HCT116 (cell line): ENCODE measurements around the gene HOXA1. TPM values are rescaled to one million over a fixed set of nuclear protein-coding genes. Genes with fewer than 3 reads are reported as not detected.
A peak's percentile ranks its signal among the peaks of the same experiment; 100 is the strongest.

Source experiments
- ATAC-seq: fragments of 200-7000 bp; cut with Tn5 transposase; 2 replicates; pipeline ENCODE4 v1.9.1; 2020; ENCODE audit warnings: mild to moderate bottlenecking, moderate library complexity
- BruUV-seq: library from RNA; stranded (reverse); fragments of 400-500 nt; replicated peaks from 2 replicates; lab custom pipeline; 2021; lab: Mats Ljungman, UMichigan
- CTCF ChIA-PET: fragments of 300-600 bp; sonication (Branson Sonifier 250); formaldehyde crosslinking; loops from one replicate; lab custom pipeline; 2021; ENCODE audit warnings: antibody characterized with exemption; lab: Charles Lee
- POLR2A ChIA-PET: fragments of 300-600, 350-600 bp; sonication (Branson Sonifier 250); formaldehyde crosslinking; loops from one replicate; lab custom pipeline; 2021; ENCODE audit warnings: antibody characterized with exemption; lab: Charles Lee
- RAD21 ChIA-PET, 2 experiments: fragments of 300-600 bp; sonication (Branson Sonifier 250); formaldehyde crosslinking; loops; one replicate each; lab custom pipeline; 2023; ENCODE audit warnings: low total read pairs in 2 of 2; ENCODE audit not compliant: uncharacterized antibody in 2 of 2, unreplicated experiment in 2 of 2, low non-redundant PET in 1 of 2; lab: Charles Lee
- DNase-seq: peaks from one replicate; pipeline ENCODE4 v3.0.0-alpha.2; 2010; ENCODE audit warnings: low read depth, low spot score
- H2AFZ ChIP-seq: fragments of 200-600 bp; shearing (Covaris generic), sonication (generic); 2 replicates; pipeline ENCODE4 v1.6.1; 2017; ENCODE audit warnings: low read depth, mixed run types, mixed read lengths, antibody characterized with exemption, low read length; ENCODE audit not compliant: poor library complexity, severe bottlenecking
- H3K27ac ChIP-seq: 2 replicates; pipeline ENCODE4 v1.5.1; 2012; ENCODE audit warnings: low read depth, low read length
- H3K27me3 ChIP-seq: fragments of 200-600 bp; sonication (generic); 2 replicates; pipeline ENCODE4 v1.6.1; 2016; ENCODE audit warnings: mixed run types, low read length, mixed read lengths; ENCODE audit not compliant: insufficient read depth
- H3K36me3 ChIP-seq, 2 experiments: fragments of 200-500 bp in 1 of 2; fragments of 200-600 bp in 1 of 2; sonication (Bioruptor generic) in 1 of 2; sonication (generic) in 1 of 2; 2 replicates each; pipeline versions ENCODE4 v1.5.1 to v1.6.1; 2014 to 2016; ENCODE audit warnings: low read length in 2 of 2, inconsistent platforms in 1 of 2, mixed read lengths in 1 of 2, mixed run types in 1 of 2; ENCODE audit not compliant: insufficient read depth in 2 of 2, control insufficient read depth in 1 of 2
- H3K4me1 ChIP-seq, 2 experiments: fragments of 200-600 bp in 1 of 2; sonication (generic) in 1 of 2; 2 replicates each; pipeline versions ENCODE4 v1.5.1 to v1.6.1; 2012 to 2017; ENCODE audit warnings: low read length in 2 of 2, inconsistent platforms in 1 of 2, mild to moderate bottlenecking in 1 of 2, mixed read lengths in 1 of 2, mixed run types in 1 of 2, moderate library complexity in 1 of 2; ENCODE audit not compliant: insufficient read depth in 2 of 2, control insufficient read depth in 1 of 2
- H3K4me2 ChIP-seq: fragments of 200-600 bp; sonication (generic); 2 replicates; pipeline ENCODE4 v1.6.1; 2017; ENCODE audit warnings: mixed run types, low read length, mixed read lengths
- H3K4me3 ChIP-seq, 2 experiments: fragments of 200-600 bp in 1 of 2; sonication (generic) in 1 of 2; replicated peaks in 1 of 2; 2 replicates each; pipeline ENCODE4 v1.5.1; 2011 to 2016; ENCODE audit warnings: low read length in 2 of 2, control low read depth in 1 of 2, low read depth in 1 of 2, mild to moderate bottlenecking in 1 of 2, mixed read lengths in 1 of 2, mixed run types in 1 of 2
- H3K79me2 ChIP-seq: fragments of 200-600 bp; sonication (generic); 2 replicates; pipeline ENCODE4 v1.6.1; 2017; ENCODE audit warnings: mild to moderate bottlenecking, mixed run types, low read length, moderate library complexity, mixed read lengths; ENCODE audit not compliant: insufficient read depth
- H3K9ac ChIP-seq: fragments of 200-600 bp; sonication (generic); 2 replicates; pipeline ENCODE4 v1.6.1; 2016; ENCODE audit warnings: low read length, mixed read lengths
- H3K9me2 ChIP-seq: fragments of 200-600 bp; sonication (generic), shearing (Covaris generic); 2 replicates; pipeline ENCODE4 v1.6.1; 2017; ENCODE audit warnings: mixed run types, mild to moderate bottlenecking, moderate library complexity; ENCODE audit not compliant: insufficient read depth
- H3K9me3 ChIP-seq, 2 experiments: fragments of 200-500 bp in 1 of 2; fragments of 200-600 bp in 1 of 2; sonication (Bioruptor generic) in 1 of 2; sonication (generic) in 1 of 2; 2 replicates each; pipeline ENCODE4 v1.6.1; 2014 to 2017; ENCODE audit warnings: low read length in 2 of 2, mixed read lengths in 2 of 2, inconsistent platforms in 1 of 2, low read depth in 1 of 2, mild to moderate bottlenecking in 1 of 2, mixed run types in 1 of 2, moderate library complexity in 1 of 2; ENCODE audit not compliant: control insufficient read depth in 1 of 2, insufficient read depth in 1 of 2
- H4K20me1 ChIP-seq: fragments of 200-600 bp; sonication (generic), shearing (Covaris generic); 2 replicates; pipeline ENCODE4 v1.6.1; 2017; ENCODE audit warnings: mixed run types, mild to moderate bottlenecking, moderate library complexity; ENCODE audit not compliant: insufficient read depth
- ELF1 ChIP-seq: IDR thresholded peaks from 2 replicates; pipeline ENCODE4 v1.6.1; 2012; ENCODE audit warnings: low read depth, borderline replicate concordance
- ZFX ChIP-seq: fragments of 450-650 bp; IDR thresholded peaks from 2 replicates; pipeline ENCODE4 v1.6.1; 2017
- intact Hi-C: fragments of 100-400 bp; cut with micrococcal nuclease; formaldehyde crosslinking; loops from 2 replicates; pipeline ENCODE4 v1.10.0; 2022
- total RNA-seq: library from RNA; stranded (reverse); gene quantifications from one replicate; pipeline ENCODE4 v1.2.1, GENCODE V29; 2021; ENCODE audit not compliant: unreplicated experiment
- TF ChIP-seq, protein P1 (sequence below): IDR thresholded peaks from 2 replicates; pipeline ENCODE4 v1.6.1; 2012; ENCODE audit warnings: low read depth

HOXA1 gene
- total RNA-seq, 1 experiment from 2014 or later, result 2.8 TPM

DNA sequence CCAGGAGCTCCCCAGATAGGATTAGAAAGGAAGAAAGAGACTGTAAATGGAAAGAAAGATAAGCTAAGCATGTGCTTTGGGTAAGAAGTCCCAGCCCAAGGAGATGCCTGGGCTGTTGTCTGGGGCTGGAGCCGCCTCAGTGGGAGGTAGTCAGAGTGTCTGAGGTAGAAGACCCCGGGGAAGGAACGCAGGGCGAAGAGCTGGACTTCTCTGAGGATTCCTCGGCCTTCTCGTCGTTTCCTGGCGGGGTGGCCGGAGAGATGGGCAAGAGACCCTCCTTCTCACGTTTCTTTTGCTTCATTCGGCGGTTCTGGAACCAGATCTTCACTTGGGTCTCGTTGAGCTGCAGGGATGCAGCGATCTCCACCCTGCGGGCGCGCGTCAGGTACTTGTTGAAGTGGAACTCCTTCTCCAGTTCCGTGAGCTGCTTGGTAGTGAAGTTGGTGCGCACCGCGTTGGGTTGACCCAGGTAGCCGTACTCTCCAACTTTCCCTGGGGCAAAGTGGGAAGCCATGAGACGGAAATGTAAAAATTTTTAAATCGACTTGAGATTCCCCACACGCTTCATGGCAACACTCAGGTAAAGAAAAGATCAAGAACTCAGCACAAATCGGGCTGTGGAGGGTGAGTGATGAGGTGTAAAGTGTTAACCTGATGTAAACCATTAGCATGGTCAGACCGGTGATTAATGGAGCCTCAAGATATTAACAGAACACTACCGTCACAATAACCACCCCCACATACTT is 1.3 kb downstream of the HOXA1 start:
- DNase-seq (no peak), ATAC-seq (no peak)
- H3K4me1 ChIP-seq, result peaks cover 10 to 19% of the 10 kb centered on the region in 2 experiments; a peak in 3 of 4 replicates
- BruUV-seq, result no TSS peak
- no peaks in the 10 kb centered on the region for H3K27me3 ChIP-seq
- H4K20me1 ChIP-seq, result no peaks in the 10 kb centered on the region
- no peak overlapping the region for H3K9ac ChIP-seq
- no peak overlapping the region for H2AFZ ChIP-seq
- CTCF ChIA-PET, result no interaction called here
- RAD21 ChIA-PET, result no interaction called here
- TF ChIP-seq ZFX, result no peak
- TF ChIP-seq ELF1, result no peak
- TF ChIP-seq, protein P1, sequence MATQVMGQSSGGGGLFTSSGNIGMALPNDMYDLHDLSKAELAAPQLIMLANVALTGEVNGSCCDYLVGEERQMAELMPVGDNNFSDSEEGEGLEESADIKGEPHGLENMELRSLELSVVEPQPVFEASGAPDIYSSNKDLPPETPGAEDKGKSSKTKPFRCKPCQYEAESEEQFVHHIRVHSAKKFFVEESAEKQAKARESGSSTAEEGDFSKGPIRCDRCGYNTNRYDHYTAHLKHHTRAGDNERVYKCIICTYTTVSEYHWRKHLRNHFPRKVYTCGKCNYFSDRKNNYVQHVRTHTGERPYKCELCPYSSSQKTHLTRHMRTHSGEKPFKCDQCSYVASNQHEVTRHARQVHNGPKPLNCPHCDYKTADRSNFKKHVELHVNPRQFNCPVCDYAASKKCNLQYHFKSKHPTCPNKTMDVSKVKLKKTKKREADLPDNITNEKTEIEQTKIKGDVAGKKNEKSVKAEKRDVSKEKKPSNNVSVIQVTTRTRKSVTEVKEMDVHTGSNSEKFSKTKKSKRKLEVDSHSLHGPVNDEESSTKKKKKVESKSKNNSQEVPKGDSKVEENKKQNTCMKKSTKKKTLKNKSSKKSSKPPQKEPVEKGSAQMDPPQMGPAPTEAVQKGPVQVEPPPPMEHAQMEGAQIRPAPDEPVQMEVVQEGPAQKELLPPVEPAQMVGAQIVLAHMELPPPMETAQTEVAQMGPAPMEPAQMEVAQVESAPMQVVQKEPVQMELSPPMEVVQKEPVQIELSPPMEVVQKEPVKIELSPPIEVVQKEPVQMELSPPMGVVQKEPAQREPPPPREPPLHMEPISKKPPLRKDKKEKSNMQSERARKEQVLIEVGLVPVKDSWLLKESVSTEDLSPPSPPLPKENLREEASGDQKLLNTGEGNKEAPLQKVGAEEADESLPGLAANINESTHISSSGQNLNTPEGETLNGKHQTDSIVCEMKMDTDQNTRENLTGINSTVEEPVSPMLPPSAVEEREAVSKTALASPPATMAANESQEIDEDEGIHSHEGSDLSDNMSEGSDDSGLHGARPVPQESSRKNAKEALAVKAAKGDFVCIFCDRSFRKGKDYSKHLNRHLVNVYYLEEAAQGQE, result no peak
- peaks cover 25% of the 10 kb centered on the region for H3K79me2 ChIP-seq
- H3K9me2 ChIP-seq, result no peaks in the 10 kb centered on the region
- H3K27ac ChIP-seq, result no peak overlapping the region
- H3K4me3 ChIP-seq, result no peak overlapping the region
- peak overlapping the region; percentile 79; the same call in 1 of the 2 replicates for H3K4me2 ChIP-seq
- POLR2A ChIA-PET, result interaction anchor here (1.6 kb wide), 1 partner anchor 11 kb away, joined by 5 read pairs; no protein-coding TSS in a partner anchor
- intact Hi-C loops, result no loop called here
- no peaks in the 10 kb centered on the region for H3K9me3 ChIP-seq
- no peaks in the 10 kb centered on the region for H3K36me3 ChIP-seq
